HepG2 (cell line): Measurements from ENCODE around the gene FBXL12. TPM values are rescaled to one million over a fixed set of nuclear protein-coding genes. Genes with fewer than 3 reads are reported as not detected.

Experiments used
- CHD2 ChIP-seq: IDR thresholded peaks from 2 replicates; pipeline ENCODE4 v1.6.1; 2011; ENCODE audit warnings: low read depth, low read length, improper control_type of control experiment
- FOXJ3 ChIP-seq: sonication (generic); formaldehyde crosslinking; IDR thresholded peaks from 2 replicates; pipeline ENCODE4 v1.4.0; 2020; ENCODE audit warnings: missing genetic modification reagents, mild to moderate bottlenecking, borderline replicate concordance
- HIVEP1 ChIP-seq: sonication (generic); formaldehyde crosslinking; IDR thresholded peaks from 2 replicates; pipeline ENCODE4 v1.4.0; 2020; ENCODE audit warnings: mild to moderate bottlenecking, missing genetic modification reagents
- HOXA7 ChIP-seq: sonication (generic); formaldehyde crosslinking; IDR thresholded peaks from 2 replicates; pipeline ENCODE4 v1.8.1; 2022; ENCODE audit warnings: mild to moderate bottlenecking, missing genetic modification reagents, moderate library complexity
- MED8 ChIP-seq: sonication (generic); formaldehyde crosslinking; IDR thresholded peaks from 2 replicates; pipeline ENCODE4 v1.8.1; 2023; ENCODE audit warnings: mild to moderate bottlenecking, missing genetic modification reagents; ENCODE audit not compliant: insufficient replicate concordance
- MIER3 ChIP-seq: IDR thresholded peaks from 2 replicates; pipeline ENCODE4 v1.6.1; 2016; ENCODE audit warnings: missing compliant biosample characterization, borderline replicate concordance
- THAP11 ChIP-seq: IDR thresholded peaks from 2 replicates; pipeline ENCODE4 v1.6.1; 2016; ENCODE audit warnings: missing biosample characterization, missing genetic modification reagents
- TMF1 ChIP-seq: sonication (generic); formaldehyde crosslinking; IDR thresholded peaks from 2 replicates; pipeline ENCODE4 v1.8.1; 2022; ENCODE audit warnings: low read depth, missing genetic modification reagents
- ZBTB3 ChIP-seq: sonication (generic); formaldehyde crosslinking; IDR thresholded peaks from 2 replicates; pipeline ENCODE4 v1.4.0; 2020; ENCODE audit warnings: low read depth, mild to moderate bottlenecking, moderate library complexity, missing genetic modification reagents, borderline replicate concordance
- ZEB1 ChIP-seq: IDR thresholded peaks from 2 replicates; pipeline ENCODE4 v1.6.1; 2012; ENCODE audit warnings: mild to moderate bottlenecking, low read depth, inconsistent platforms; ENCODE audit not compliant: insufficient replicate concordance
- ZNF160 ChIP-seq: sonication (generic); formaldehyde crosslinking; IDR thresholded peaks from 2 replicates; pipeline ENCODE4 v1.8.0; 2022; ENCODE audit warnings: mild to moderate bottlenecking, inconsistent platforms, missing genetic modification reagents
- ZNF17 ChIP-seq: sonication (generic); formaldehyde crosslinking; IDR thresholded peaks from 2 replicates; pipeline ENCODE4 v1.5.0; 2020; ENCODE audit warnings: mild to moderate bottlenecking, missing genetic modification reagents
- ZNF33B ChIP-seq: sonication (generic); formaldehyde crosslinking; IDR thresholded peaks from 2 replicates; pipeline ENCODE4 v1.5.1; 2020; ENCODE audit warnings: mild to moderate bottlenecking, missing genetic modification reagents
- ZNF552 ChIP-seq: sonication (generic); formaldehyde crosslinking; IDR thresholded peaks from 2 replicates; pipeline ENCODE4 v1.9.0; 2022; ENCODE audit warnings: missing genetic modification reagents, mild to moderate bottlenecking, borderline replicate concordance
- ZNF607 ChIP-seq: sonication (generic); formaldehyde crosslinking; IDR thresholded peaks from 2 replicates; pipeline ENCODE4 v1.5.1; 2020; ENCODE audit warnings: missing genetic modification reagents, mild to moderate bottlenecking, borderline replicate concordance
- ZNF747 ChIP-seq: sonication (generic); formaldehyde crosslinking; IDR thresholded peaks from 2 replicates; pipeline ENCODE4 v1.8.1; 2023; ENCODE audit warnings: missing genetic modification reagents, mild to moderate bottlenecking, borderline replicate concordance
- polyA plus RNA-seq, 8 experiments: library from polyadenylated mRNA; depleted of rRNA in 3 of 8; stranded (reverse) in 7 of 8; unstranded in 1 of 8; fragments of >200 nt; fragmentation: Illumina TruSeq in 4 of 8; extraction: Trizol in 4 of 8; gene quantifications; 2 replicates each; pipeline versions ENCODE4 v1.2.1 to v1.2.3, GENCODE V29; 2011 to 2016; ENCODE audit warnings: low read depth in 4 of 8, missing spikeins in 1 of 8, mixed read lengths in 1 of 8; ENCODE audit not compliant: insufficient read depth in 1 of 8
- total RNA-seq, 5 experiments: library from RNA; depleted of rRNA; stranded (reverse); fragments of >200 nt; fragmentation: Illumina TruSeq; extraction: Trizol; gene quantifications; 2 replicates each; pipeline ENCODE4 v1.2.3, GENCODE V29; 2016; ENCODE audit warnings: low read depth in 1 of 5
- TF ChIP-seq, protein P1 (sequence below): sonication (generic); formaldehyde crosslinking; IDR thresholded peaks from 2 replicates; pipeline ENCODE4 v1.4.0; 2020; ENCODE audit warnings: missing genetic modification reagents
- TF ChIP-seq, protein P2 (sequence below): sonication (generic); formaldehyde crosslinking; IDR thresholded peaks from 2 replicates; pipeline ENCODE4 v1.4.0; 2020; ENCODE audit warnings: missing genetic modification reagents
- TF ChIP-seq, protein P3 (sequence below): conservative IDR thresholded peaks from 2 replicates; pipeline ENCODE4 v1.6.1; 2018; ENCODE audit warnings: missing genetic modification reagents
- TF ChIP-seq, protein P4 (sequence below): sonication (generic); formaldehyde crosslinking; IDR thresholded peaks from 2 replicates; pipeline ENCODE4 v1.5.0; 2020; ENCODE audit warnings: missing genetic modification reagents

Gene FBXL12
- total and polyA plus RNA-seq, 2 of the 13 experiments (the other 11 are each of a cell fraction or from before 2014, with no cell fraction given), result 20.4 to 23.1 TPM

DNA sequence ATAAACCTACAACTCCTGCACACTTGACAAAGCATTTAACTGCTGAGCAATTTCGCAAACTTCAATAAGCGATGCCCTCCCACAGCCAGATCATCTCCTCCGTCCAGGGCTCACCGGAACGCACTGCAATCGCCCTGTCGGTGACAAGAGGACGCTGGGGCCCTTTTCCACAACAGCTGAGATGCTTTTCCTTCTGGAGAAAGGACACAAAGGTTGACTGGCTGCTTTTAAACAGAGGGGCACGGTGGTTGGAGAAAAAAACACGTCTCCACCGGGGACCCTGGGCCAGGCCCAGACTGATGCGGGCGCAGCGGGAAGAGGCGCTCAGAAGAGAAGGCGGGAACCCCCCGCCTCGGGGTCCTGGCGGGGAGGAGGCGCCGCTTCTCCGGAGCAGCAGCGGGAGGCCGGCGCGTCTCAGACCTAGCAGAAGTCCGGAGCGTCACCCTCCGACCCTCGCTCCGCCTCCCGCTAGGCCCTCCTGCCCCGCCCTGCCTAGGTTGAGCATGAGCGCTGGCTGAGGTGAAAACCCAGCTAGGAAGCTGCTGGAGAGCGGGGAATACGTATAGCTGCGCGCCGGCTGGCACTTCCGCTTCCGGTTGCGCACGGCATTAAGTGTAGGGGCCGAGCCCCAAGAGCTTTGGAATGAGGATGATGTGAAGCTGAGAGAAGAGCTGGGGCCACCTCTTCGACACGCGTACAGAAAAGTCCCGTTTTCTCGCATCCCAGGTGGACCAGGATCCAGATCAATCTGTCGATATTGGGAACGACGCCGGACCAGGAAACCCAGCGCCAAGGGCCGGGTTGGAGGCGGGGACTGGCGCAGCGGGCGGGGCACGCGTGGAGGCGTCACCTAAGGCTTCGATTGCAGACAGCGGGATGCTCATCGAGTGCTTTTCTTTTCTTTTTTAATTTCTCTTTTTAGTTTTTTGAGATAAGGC, 50.4 kb downstream of the FBXL12 start, which contains the start of gene ZNF846 (continued):
- TF ChIP-seq HIVEP1 (CRISPR knock-in tag) (peak; percentile 90; the same call in 1 of the 2 replicates), CHD2 (no peak), ZNF552 (no peak), MED8 (peak; percentile 71), THAP11 (CRISPR knock-in tag) (peak; percentile 95), ZNF747 (CRISPR knock-in tag) (peak; percentile 92; the same call in 1 of the 2 replicates), ZNF33B (peak; percentile 78; the same call in 1 of the 2 replicates), TMF1 (CRISPR knock-in tag) (no peak), ZNF607 (CRISPR knock-in tag) (no peak), ZNF160 (peak; percentile 65), ZEB1 (peak; percentile 72), FOXJ3 (CRISPR knock-in tag) (0 out of 2 replicates have a peak, but pooled peaks have one; percentile 17), ZNF17 (CRISPR knock-in tag) (peak; percentile 34; the same call in 1 of the 2 replicates), ZBTB3 (no peak; the same call in 1 of the 2 replicates), MIER3 (CRISPR knock-in tag) (0 out of 2 replicates have a peak, but pooled peaks have one; percentile 42), HOXA7 (CRISPR knock-in tag) (no peak)
- TF ChIP-seq, protein P1, sequence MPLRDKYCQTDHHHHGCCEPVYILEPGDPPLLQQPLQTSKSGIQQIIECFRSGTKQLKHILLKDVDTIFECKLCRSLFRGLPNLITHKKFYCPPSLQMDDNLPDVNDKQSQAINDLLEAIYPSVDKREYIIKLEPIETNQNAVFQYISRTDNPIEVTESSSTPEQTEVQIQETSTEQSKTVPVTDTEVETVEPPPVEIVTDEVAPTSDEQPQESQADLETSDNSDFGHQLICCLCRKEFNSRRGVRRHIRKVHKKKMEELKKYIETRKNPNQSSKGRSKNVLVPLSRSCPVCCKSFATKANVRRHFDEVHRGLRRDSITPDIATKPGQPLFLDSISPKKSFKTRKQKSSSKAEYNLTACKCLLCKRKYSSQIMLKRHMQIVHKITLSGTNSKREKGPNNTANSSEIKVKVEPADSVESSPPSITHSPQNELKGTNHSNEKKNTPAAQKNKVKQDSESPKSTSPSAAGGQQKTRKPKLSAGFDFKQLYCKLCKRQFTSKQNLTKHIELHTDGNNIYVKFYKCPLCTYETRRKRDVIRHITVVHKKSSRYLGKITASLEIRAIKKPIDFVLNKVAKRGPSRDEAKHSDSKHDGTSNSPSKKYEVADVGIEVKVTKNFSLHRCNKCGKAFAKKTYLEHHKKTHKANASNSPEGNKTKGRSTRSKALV, result peak; percentile 37; the same call in 1 of the 2 replicates
- TF ChIP-seq, protein P2, sequence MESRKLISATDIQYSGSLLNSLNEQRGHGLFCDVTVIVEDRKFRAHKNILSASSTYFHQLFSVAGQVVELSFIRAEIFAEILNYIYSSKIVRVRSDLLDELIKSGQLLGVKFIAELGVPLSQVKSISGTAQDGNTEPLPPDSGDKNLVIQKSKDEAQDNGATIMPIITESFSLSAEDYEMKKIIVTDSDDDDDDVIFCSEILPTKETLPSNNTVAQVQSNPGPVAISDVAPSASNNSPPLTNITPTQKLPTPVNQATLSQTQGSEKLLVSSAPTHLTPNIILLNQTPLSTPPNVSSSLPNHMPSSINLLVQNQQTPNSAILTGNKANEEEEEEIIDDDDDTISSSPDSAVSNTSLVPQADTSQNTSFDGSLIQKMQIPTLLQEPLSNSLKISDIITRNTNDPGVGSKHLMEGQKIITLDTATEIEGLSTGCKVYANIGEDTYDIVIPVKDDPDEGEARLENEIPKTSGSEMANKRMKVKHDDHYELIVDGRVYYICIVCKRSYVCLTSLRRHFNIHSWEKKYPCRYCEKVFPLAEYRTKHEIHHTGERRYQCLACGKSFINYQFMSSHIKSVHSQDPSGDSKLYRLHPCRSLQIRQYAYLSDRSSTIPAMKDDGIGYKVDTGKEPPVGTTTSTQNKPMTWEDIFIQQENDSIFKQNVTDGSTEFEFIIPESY (CRISPR knock-in tag), result peak; percentile 41; the same call in 1 of the 2 replicates
- TF ChIP-seq, protein P3, sequence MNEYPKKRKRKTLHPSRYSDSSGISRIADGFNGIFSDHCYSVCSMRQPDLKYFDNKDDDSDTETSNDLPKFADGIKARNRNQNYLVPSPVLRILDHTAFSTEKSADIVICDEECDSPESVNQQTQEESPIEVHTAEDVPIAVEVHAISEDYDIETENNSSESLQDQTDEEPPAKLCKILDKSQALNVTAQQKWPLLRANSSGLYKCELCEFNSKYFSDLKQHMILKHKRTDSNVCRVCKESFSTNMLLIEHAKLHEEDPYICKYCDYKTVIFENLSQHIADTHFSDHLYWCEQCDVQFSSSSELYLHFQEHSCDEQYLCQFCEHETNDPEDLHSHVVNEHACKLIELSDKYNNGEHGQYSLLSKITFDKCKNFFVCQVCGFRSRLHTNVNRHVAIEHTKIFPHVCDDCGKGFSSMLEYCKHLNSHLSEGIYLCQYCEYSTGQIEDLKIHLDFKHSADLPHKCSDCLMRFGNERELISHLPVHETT (CRISPR knock-in tag), result peak; percentile 83; the same call in 1 of the 2 replicates
- TF ChIP-seq, protein P4, sequence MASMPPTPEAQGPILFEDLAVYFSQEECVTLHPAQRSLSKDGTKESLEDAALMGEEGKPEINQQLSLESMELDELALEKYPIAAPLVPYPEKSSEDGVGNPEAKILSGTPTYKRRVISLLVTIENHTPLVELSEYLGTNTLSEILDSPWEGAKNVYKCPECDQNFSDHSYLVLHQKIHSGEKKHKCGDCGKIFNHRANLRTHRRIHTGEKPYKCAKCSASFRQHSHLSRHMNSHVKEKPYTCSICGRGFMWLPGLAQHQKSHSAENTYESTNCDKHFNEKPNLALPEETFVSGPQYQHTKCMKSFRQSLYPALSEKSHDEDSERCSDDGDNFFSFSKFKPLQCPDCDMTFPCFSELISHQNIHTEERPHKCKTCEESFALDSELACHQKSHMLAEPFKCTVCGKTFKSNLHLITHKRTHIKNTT, result no peak
